ENCODE measurements around the gene FOXP1.

DNA sequence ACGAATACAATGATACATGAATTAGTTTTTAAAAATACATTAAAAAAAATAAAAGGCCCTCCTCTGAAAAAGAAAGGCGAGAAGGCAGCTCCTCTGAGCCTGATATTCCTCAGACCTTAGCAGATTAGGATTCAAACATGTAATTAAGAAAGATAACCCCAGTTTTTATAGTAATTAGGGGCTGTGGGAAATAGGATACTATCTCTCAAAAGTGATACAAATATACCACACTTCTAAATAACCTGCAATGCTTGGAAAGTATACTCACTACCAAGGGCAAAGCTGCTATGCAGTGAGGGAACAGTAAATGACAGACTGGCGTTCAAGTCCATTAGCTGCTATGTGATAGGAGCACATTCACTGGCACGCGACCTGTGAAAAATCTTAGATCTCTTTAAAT, 445.1 kb downstream of the FOXP1 start:
- TF ChIP-seq RBAK (CRISPR knock-in tag; IDR thresholded peaks at IDR 0.05) (no peak), POLR2A (IDR thresholded peaks at IDR 0.05; ENCODE audit: insufficient read depth in 1 of 2, low read depth in 2 of 2, low read length in 2 of 2) (no peak), ZNF335 (CRISPR knock-in tag; IDR thresholded peaks at IDR 0.05) (no peak), HES4 (CRISPR knock-in tag; IDR thresholded peaks at IDR 0.05; ENCODE audit: borderline replicate concordance) (no peak), POLR2AphosphoS5 (IDR thresholded peaks at IDR 0.05; ENCODE audit: low read depth, low read length) (no peak), CAMTA2 (CRISPR knock-in tag; IDR thresholded peaks at IDR 0.05; ENCODE audit: borderline replicate concordance) (no peak), RAD21 (CRISPR knock-in tag; IDR thresholded peaks at IDR 0.05) (no peak), XRCC5 (optimal IDR thresholded peaks at IDR 0.05; ENCODE audit: low read length) (no peak), SNAI1 (CRISPR knock-in tag; IDR thresholded peaks at IDR 0.05; ENCODE audit: borderline replicate concordance) (no peak), ELF4 (CRISPR knock-in tag; IDR thresholded peaks at IDR 0.05; ENCODE audit: borderline replicate concordance) (no peak), CBX5 (CRISPR knock-in tag; IDR thresholded peaks at IDR 0.05; ENCODE audit: borderline replicate concordance) (no peak)
- TF ChIP-seq, protein P1, sequence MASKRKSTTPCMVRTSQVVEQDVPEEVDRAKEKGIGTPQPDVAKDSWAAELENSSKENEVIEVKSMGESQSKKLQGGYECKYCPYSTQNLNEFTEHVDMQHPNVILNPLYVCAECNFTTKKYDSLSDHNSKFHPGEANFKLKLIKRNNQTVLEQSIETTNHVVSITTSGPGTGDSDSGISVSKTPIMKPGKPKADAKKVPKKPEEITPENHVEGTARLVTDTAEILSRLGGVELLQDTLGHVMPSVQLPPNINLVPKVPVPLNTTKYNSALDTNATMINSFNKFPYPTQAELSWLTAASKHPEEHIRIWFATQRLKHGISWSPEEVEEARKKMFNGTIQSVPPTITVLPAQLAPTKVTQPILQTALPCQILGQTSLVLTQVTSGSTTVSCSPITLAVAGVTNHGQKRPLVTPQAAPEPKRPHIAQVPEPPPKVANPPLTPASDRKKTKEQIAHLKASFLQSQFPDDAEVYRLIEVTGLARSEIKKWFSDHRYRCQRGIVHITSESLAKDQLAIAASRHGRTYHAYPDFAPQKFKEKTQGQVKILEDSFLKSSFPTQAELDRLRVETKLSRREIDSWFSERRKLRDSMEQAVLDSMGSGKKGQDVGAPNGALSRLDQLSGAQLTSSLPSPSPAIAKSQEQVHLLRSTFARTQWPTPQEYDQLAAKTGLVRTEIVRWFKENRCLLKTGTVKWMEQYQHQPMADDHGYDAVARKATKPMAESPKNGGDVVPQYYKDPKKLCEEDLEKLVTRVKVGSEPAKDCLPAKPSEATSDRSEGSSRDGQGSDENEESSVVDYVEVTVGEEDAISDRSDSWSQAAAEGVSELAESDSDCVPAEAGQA (IDR thresholded peaks at IDR 0.05; ENCODE audit: low read depth), result no peak
- TF ChIP-seq, protein P1 (CRISPR knock-in tag; IDR thresholded peaks at IDR 0.05; ENCODE audit: borderline replicate concordance), result no peak
- TF ChIP-seq, protein P2, sequence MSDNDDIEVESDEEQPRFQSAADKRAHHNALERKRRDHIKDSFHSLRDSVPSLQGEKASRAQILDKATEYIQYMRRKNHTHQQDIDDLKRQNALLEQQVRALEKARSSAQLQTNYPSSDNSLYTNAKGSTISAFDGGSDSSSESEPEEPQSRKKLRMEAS (IDR thresholded peaks at IDR 0.05), result no peak
- TF ChIP-seq, protein P3, sequence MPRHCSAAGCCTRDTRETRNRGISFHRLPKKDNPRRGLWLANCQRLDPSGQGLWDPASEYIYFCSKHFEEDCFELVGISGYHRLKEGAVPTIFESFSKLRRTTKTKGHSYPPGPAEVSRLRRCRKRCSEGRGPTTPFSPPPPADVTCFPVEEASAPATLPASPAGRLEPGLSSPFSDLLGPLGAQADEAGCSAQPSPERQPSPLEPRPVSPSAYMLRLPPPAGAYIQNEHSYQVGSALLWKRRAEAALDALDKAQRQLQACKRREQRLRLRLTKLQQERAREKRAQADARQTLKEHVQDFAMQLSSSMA (CRISPR knock-in tag; IDR thresholded peaks at IDR 0.05), result no peak
